Stimulated activated naive B cell treated with anti-CD40 and anti-IgM and Interleukin-4, amounts not matched to agents 10 μg/mL and 1 μg/mL and 100 μg/mL, for 72 hours (primary cell): ENCODE results near the gene TAS2R46.
"Not testable (repeated sequence)": the region's sequence is repeated elsewhere in the genome, so short reads cannot be mapped to it uniquely, and the experiment has no call there.

Source experiments
- ATAC-seq, 2 donors: fragments of 150-1000 bp; cut with Tn5 transposase; replicated peaks; 2 replicates each; pipeline ENCODE4 v1.10.0; 2021; ENCODE audit warnings: moderate library complexity in 1 of 2
- DNase-seq: peaks from one replicate; pipeline ENCODE4 v3.0.0; 2021
- H3K27ac Mint-ChIP-seq: one replicate; pipeline ENCODE4 v1.8.0; 2022; ENCODE audit warnings: mild to moderate bottlenecking, mixed read lengths
- H3K27me3 Mint-ChIP-seq, 2 donors: one replicate each; pipeline ENCODE4 v1.8.0; 2022; ENCODE audit warnings: mixed read lengths in 2 of 2
- H3K36me3 Mint-ChIP-seq, 2 donors: one replicate each; pipeline ENCODE4 v1.8.0; 2022; ENCODE audit warnings: mixed read lengths in 2 of 2, mild to moderate bottlenecking in 1 of 2
- H3K4me1 Mint-ChIP-seq, 2 donors: one replicate each; pipeline ENCODE4 v1.8.0; 2022; ENCODE audit warnings: mixed read lengths in 2 of 2, mild to moderate bottlenecking in 1 of 2
- H3K4me3 Mint-ChIP-seq, 2 donors: one replicate each; pipeline ENCODE4 v1.8.0; 2022; ENCODE audit warnings: mild to moderate bottlenecking in 2 of 2, mixed read lengths in 2 of 2, moderate library complexity in 1 of 2
- H3K9me3 Mint-ChIP-seq, 2 donors: one replicate each; pipeline ENCODE4 v1.8.0; 2022; ENCODE audit warnings: mixed read lengths in 2 of 2, mild to moderate bottlenecking in 1 of 2

TAS2R46 gene

DNA sequence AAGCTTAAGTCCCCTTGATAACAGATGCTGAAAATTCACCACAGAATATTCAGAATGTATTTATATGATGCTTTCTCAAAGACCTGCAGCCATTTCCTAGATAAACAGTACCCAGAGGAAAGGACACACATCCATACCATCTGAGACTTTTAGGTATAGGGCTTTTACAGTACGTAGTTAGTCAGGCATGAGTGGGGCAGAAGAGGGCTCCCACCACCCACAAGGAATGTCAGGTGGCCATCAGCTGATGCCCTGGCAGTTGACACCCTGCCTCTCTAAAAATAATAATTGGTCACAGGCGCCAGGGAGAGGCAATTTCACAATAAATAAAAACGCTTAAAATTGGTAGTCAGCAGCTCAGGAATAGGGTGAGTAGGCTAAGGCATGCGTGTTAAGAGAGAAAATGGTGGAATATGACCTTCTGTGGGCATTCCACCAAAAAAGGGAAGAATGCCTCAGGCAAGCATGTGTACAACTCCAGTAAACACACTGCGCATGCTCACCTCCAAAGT lies 7.8 kb upstream of the TAS2R46 start:
- DNase-seq, result no peak
- no peak overlapping the region for H3K4me3 Mint-ChIP-seq
- H3K36me3 Mint-ChIP-seq, result peaks cover 11 to 47% of the 10 kb centered on the region in 2 donors
- H3K27ac Mint-ChIP-seq, result no peak overlapping the region
- ATAC-seq, result no peak
- peaks cover 0 to 2% of the 10 kb centered on the region in 2 donors for H3K9me3 Mint-ChIP-seq
- no peaks in the 10 kb centered on the region for H3K27me3 Mint-ChIP-seq
- H3K4me1 Mint-ChIP-seq, result peaks cover 11 to 12% of the 10 kb centered on the region in 2 donors

DNA sequence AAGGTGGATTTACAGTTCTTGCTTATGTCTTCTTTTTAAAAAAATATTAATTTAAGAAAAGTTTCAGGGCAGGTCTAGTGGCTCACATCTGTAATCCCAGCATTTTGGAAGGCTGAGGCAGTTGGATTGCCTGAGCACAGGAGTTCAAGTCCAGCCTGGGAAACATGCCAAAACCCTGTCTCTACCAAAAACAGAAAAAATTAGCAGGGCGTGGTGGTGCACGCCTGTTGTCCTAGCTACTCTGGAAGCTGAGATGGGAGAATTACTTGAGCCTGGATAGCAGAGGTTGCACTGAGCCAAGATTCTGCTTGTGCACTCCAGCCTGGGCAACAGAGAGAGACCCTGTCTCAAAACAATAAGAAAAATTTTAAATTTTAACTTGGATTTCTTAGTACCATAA lies 5.4 kb upstream of the TAS2R46 start:
- DNase-seq (no peak), ATAC-seq (no peak)
- Mint-ChIP-seq H3K4me1 (peaks cover 12 to 17% of the 10 kb centered on the region in 2 donors), H3K27me3 (no peaks in the 10 kb centered on the region), H3K27ac (no peak overlapping the region), H3K36me3 (peaks cover 7 to 39% of the 10 kb centered on the region in 2 donors), H3K9me3 (peaks cover 0 to 2% of the 10 kb centered on the region in 2 donors), H3K4me3 (no peak overlapping the region)

DNA sequence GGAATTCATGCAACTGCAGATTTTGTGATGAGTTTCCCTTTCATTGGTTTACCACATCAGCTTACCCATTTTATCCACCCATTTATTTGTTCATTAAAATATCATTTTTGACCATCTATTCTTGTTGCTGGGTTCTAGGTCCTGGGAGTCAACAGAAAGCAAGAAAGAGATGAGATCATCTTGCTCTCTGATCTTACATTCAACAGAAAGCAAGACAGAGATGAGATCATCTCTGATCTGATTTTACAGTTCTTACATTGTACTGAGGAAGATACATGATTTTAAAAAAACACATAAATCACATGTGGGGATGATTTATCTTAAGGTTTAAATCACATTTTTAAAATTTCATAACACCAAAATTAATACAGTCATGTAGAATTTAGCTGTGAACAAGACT lies 2.3 kb downstream of the TAS2R46 start:
- H3K4me1 Mint-ChIP-seq, result peaks cover 6 to 20% of the 10 kb centered on the region in 2 donors
- no peak for ATAC-seq
- no peak overlapping the region for H3K4me3 Mint-ChIP-seq
- H3K27ac Mint-ChIP-seq, result no peak overlapping the region
- no peaks in the 10 kb centered on the region for H3K27me3 Mint-ChIP-seq
- H3K9me3 Mint-ChIP-seq, result peaks cover 0 to 2% of the 10 kb centered on the region in 2 donors
- peaks cover 11 to 17% of the 10 kb centered on the region in 2 donors for H3K36me3 Mint-ChIP-seq
- DNase-seq, result no peak

DNA sequence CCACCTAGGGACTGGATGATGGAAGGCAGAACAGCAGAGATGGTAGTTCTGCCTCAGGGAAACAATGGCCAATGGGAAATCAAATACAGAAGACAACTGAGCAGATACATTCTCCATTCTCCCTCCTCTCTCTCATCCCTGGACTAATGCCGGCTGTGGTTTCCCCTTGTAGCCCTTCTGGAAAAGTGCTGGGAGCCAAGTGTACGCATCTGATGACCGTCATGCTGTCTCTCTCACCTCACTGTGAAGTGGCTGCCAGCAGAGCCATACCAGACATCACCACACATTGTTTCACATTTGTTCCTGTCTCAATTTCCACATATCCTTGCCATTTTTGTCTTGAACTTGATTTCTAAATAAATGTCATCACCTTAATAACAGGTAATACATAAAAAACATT lies 3.1 kb downstream of the TAS2R46 start:
- peaks cover 6 to 20% of the 10 kb centered on the region in 2 donors for H3K4me1 Mint-ChIP-seq
- DNase-seq (no peak), ATAC-seq (no peak)
- H3K4me3 Mint-ChIP-seq, result no peak overlapping the region
- no peaks in the 10 kb centered on the region for H3K27me3 Mint-ChIP-seq
- H3K9me3 Mint-ChIP-seq, result peaks cover 0 to 2% of the 10 kb centered on the region in 2 donors
- H3K27ac Mint-ChIP-seq, result no peak overlapping the region
- H3K36me3 Mint-ChIP-seq, result peaks cover 11 to 17% of the 10 kb centered on the region in 2 donors

DNA sequence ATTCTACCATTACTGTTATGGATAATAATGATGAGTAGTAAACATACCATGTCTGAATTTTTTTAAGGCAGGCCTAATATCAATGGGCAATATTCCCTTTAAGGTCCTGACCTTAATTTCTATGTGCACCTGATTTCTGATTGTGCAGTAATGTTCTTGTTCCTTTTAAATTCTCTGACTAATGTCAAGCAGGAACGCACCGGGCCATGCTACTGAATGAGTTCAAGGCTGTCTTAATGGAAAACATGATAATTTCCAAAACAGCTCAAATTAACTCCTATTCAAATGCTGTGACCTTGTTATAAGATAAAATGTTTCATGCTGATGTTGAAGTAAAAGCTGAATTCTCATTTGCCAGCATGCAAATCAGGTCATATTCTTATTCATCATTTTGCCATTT lies 6.8 kb downstream of the TAS2R46 start:
- Mint-ChIP-seq H3K27me3 (no peaks in the 10 kb centered on the region), H3K4me1 (no peaks in the 10 kb centered on the region), H3K27ac (no peak overlapping the region), H3K9me3 (peaks cover 8 to 10% of the 10 kb centered on the region in 2 donors), H3K4me3 (no peak overlapping the region), H3K36me3 (peaks cover 23 to 34% of the 10 kb centered on the region in 2 donors)
- DNase-seq (no peak), ATAC-seq (no peak)

DNA sequence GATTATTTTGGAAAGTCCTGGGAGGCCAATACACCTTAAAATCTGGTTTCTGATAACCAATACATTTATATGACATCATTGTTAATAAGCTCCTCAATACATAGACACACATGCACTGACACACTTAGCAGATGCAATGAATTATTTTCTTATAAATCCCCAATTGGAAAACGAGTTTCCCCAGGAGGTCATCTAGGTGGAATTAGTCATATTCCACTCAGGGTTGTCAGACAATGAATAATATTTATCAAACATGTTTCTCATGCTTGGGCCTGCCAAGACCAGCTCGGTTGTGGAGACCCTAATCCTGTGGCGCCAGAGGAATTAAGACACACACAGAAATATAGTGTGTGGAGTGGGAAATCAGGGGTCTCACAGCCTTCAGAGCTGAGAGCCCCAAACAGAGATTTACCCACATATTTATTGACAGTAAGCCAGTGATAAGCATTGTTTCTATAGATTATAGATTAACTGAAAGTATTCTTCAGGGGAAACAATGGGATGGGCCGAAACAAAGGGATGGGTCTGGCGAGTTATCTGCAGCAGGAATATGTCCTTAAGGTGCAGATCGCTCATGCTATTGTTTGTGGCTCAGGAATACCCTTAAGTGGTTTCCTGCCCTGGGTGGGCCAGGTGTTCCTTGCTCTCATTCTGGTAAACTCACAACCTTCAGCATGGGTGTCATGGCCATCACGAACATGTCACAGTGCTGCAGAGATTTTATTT lies 12.1 kb downstream of the TAS2R46 start:
- not testable (repeated sequence) for DNase-seq, H3K4me1 Mint-ChIP-seq, H3K27ac Mint-ChIP-seq, H3K27me3 Mint-ChIP-seq, H3K4me3 Mint-ChIP-seq, H3K9me3 Mint-ChIP-seq, ATAC-seq
- H3K36me3 Mint-ChIP-seq, result peaks cover 23 to 51% of the 10 kb centered on the region in 2 donors

DNA sequence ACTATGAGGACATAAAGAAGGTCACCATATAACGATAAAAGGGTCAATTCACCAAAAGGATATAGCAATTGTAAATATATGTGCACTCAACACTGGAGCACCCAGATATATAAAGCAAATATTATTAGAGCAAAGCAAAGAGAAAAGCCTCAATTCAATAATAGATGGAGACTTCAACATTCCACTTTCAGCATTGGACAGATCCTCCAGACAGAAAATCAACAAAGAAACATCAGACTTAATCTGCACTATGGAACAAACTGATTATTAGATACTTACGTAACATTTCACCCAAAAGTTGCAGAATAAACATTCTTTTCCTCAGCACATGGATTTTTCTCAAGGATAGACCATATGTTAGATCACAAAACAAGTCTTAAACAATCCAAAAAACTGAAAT lies 20.7 kb downstream of the TAS2R46 start:
- not testable (repeated sequence) for H3K9me3 Mint-ChIP-seq, ATAC-seq, DNase-seq, H3K4me3 Mint-ChIP-seq, H3K27me3 Mint-ChIP-seq, H3K27ac Mint-ChIP-seq, H3K4me1 Mint-ChIP-seq
- peaks cover 41 to 54% of the 10 kb centered on the region in 2 donors for H3K36me3 Mint-ChIP-seq

DNA sequence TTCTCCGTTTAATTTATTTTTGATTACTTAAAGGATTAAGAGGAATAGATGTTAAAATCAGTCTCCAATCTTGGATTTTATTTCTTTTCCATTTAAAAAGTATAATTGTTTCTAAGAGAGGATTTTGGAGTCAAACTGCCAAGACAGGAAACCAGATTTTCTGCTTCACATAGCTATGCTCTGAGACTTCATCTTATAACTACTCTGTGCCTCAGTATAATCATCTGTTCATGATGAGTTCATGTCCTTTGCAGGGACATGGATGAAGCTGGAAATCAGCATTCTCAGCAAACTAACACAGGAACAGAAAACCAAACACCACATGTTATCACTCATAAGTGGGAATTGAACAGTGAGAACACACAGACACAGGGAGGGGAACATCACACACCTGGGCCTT lies 21.9 kb downstream of the TAS2R46 start:
- Mint-ChIP-seq H3K9me3 (peaks cover 2% of the 10 kb centered on the region in 2 donors), H3K27ac (no peak overlapping the region), H3K36me3 (peaks cover 39 to 53% of the 10 kb centered on the region in 2 donors), H3K4me3 (no peak overlapping the region), H3K27me3 (no peaks in the 10 kb centered on the region), H3K4me1 (peaks cover 0 to 3% of the 10 kb centered on the region in 2 donors)
- DNase-seq, result no peak
- no peak for ATAC-seq

DNA sequence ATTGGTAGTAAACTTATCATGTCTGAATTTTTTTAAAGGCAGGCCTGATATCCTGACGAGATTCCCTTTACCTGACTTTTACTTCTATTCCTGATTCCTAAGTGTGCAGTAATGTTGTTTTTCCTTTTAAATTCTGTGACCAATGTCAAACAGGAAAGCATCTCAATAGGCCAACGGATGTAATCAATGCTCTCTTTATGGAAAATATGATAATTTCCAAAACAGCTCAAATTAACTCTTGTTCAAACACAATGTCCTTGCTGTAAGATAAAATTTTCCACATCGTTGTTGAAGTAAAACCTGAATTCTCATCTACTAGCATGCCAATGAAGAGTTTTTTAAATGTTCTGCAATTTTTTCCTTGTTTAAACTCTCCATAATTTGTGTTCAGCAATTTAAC lies 22.9 kb downstream of the TAS2R46 start:
- Mint-ChIP-seq H3K36me3 (peaks cover 33 to 45% of the 10 kb centered on the region in 2 donors), H3K4me3 (no peak overlapping the region), H3K27me3 (no peaks in the 10 kb centered on the region), H3K27ac (no peak overlapping the region), H3K4me1 (peaks cover 0 to 1% of the 10 kb centered on the region in 2 donors), H3K9me3 (peaks cover 0 to 4% of the 10 kb centered on the region in 2 donors)
- ATAC-seq (no peak), DNase-seq (no peak)

DNA sequence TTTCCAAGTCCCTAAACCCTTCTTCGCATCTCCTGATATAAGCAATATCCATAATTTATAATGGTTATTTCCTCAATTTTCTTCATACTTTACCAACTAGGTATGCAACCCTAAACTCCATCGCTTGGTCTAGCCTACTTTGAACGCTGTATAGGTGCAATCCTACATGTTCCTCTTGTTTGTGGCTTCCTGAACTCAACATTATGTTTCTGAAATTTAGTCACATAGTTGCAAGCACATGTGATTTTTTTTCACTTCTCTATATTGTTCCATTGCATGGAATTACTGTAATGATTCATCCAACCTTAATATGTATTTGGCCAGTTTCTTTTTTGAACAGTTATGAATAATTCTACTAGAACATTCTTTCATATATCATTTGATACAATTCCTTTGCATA lies 28.1 kb downstream of the TAS2R46 start:
- H3K27me3 Mint-ChIP-seq, H3K4me1 Mint-ChIP-seq, DNase-seq, H3K4me3 Mint-ChIP-seq, H3K9me3 Mint-ChIP-seq, H3K27ac Mint-ChIP-seq: not testable (repeated sequence)
- peaks cover 26 to 36% of the 10 kb centered on the region in 2 donors for H3K36me3 Mint-ChIP-seq
- peak; percentile 93 to 100 for ATAC-seq

DNA sequence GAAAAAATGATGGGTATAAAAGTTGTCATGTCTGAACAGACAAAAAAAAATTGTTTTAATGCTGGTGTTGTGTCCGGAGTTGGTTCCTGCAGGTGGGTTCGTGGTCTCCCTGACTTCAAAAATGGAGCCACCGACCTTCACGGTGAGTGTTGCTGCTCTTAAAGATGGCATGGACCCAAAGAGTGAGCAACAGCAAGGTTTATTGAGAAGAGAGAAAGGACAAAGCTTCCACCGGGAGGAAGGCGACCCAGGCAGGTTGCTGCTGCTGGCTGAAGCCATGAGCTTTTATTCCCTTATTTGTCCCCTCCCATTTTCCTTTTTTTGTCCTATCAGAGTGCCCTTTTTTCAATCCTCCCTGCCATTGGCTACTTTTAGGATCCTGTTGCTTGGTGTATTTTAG lies 30.8 kb downstream of the TAS2R46 start, which contains the start of gene TAS2R31:
Gene TAS2R31 (minus strand): TSS at position 101 of the 400 bp plus-strand sequence. CDS start 72 bp downstream, at position 29.
- peaks cover 31 to 43% of the 10 kb centered on the region in 2 donors for H3K36me3 Mint-ChIP-seq
- H3K27me3 Mint-ChIP-seq, result no peaks in the 10 kb centered on the region
- H3K4me1 Mint-ChIP-seq, result no peaks in the 10 kb centered on the region
- H3K4me3 Mint-ChIP-seq, result no peak within 1 kb of the TSS
- no peak within 1 kb of the TSS for H3K27ac Mint-ChIP-seq
- DNase-seq, result no peak
- peaks cover 4 to 7% of the 10 kb centered on the region in 2 donors for H3K9me3 Mint-ChIP-seq
- no peak for ATAC-seq

DNA sequence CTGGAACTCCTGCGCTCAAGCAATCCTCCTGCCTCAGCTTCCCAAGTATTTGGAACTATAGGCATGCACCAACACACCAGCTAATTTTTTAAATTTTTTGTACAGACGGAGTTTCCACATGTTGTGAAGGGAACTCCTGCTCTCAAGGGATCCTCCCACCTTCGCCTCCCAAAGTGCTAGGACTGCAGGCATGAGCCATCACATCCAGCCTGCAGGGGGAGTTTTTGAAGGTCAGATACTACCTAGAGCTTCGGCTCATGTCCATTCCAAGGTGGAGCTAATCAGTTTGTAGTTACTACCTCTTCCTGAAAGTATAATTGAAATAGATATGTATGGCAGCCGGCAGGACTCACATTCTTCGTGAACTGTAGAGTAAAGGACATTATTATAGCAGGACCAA lies 36.0 kb downstream of the TAS2R46 start:
- ATAC-seq (no peak), DNase-seq (no peak)
- Mint-ChIP-seq H3K4me3 (no peak overlapping the region), H3K4me1 (peaks cover 0 to 7% of the 10 kb centered on the region in 2 donors), H3K27me3 (no peaks in the 10 kb centered on the region), H3K27ac (no peak overlapping the region), H3K9me3 (peaks cover 6 to 8% of the 10 kb centered on the region in 2 donors), H3K36me3 (peaks cover 27 to 44% of the 10 kb centered on the region in 2 donors)

DNA sequence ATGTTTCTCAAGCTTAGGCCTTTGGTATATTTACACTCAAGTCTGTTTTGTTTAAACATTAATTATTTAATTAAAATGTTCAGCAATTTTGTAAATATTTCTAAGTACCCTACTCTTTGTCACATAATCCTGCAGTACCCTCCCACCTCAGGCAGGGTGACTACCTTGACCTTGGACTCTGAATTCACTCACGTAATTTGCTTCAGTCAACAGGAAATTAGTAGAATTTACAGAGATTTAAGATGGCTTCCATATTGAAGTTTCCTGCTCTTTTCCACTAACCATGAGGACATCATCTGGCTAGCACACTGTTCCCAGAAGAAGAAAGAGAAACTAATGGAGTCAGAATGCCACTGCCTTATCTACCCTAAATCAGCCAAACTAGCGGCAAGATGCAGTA lies 38.7 kb downstream of the TAS2R46 start:
- Mint-ChIP-seq H3K4me3 (no peak overlapping the region), H3K27me3 (no peaks in the 10 kb centered on the region), H3K9me3 (peaks cover 6 to 8% of the 10 kb centered on the region in 2 donors), H3K4me1 (peaks cover 0 to 14% of the 10 kb centered on the region in 2 donors), H3K27ac (no peak overlapping the region), H3K36me3 (peaks cover 24 to 31% of the 10 kb centered on the region in 2 donors)
- ATAC-seq, result no peak
- no peak for DNase-seq

DNA sequence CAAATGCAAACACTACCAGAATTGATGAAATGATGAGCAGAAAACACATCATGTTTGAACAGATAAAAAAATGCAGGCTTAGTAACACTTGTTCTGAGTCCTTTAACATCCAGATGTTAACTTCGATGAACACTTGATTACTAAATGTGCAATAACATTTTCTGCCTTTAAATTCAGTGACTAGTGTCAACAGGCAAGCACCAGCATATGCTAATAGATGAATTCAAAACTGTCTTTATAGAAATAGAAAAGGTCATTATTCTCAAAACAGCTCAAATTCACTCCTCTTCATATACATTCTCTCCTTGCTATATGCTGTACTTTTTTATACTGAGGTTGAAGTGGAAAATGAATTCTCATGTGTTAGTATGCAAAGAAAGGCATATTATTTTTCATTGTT lies 39.6 kb downstream of the TAS2R46 start, which contains the start of gene TAS2R19:
Gene TAS2R19 (minus strand): TSS at position 101 of the 400 bp plus-strand sequence. CDS start 49 bp downstream, at position 52.
- no peak within 1 kb of the TSS for H3K4me3 Mint-ChIP-seq
- H3K9me3 Mint-ChIP-seq, result peaks cover 6 to 8% of the 10 kb centered on the region in 2 donors
- H3K4me1 Mint-ChIP-seq, result peaks cover 1 to 14% of the 10 kb centered on the region in 2 donors
- ATAC-seq, result no peak
- no peaks in the 10 kb centered on the region for H3K27me3 Mint-ChIP-seq
- H3K36me3 Mint-ChIP-seq, result peaks cover 20 to 29% of the 10 kb centered on the region in 2 donors
- no peak within 1 kb of the TSS for H3K27ac Mint-ChIP-seq
- no peak for DNase-seq

DNA sequence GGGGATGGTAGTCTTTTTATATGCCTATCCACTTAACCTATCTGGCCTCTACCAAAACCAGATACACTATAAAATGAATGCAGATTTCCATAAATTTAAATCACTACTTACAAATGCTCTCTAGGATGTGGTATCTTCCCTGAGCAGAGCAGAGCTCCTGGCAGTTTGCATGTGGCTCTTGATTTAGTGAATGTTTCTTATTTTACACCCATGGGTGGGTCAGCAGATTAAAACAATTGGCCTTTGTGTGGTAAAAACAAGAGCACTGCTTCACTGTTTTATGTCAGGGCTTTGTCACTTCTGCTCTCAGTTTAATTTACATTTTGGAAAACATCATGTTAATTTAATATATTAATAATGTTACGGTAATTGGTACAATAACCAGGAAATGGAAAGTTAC lies 45.2 kb downstream of the TAS2R46 start:
- Mint-ChIP-seq H3K36me3 (peaks cover 11 to 31% of the 10 kb centered on the region in 2 donors), H3K27ac (no peak overlapping the region), H3K4me3 (no peak overlapping the region), H3K9me3 (no peaks in the 10 kb centered on the region), H3K27me3 (no peaks in the 10 kb centered on the region), H3K4me1 (peaks cover 1 to 22% of the 10 kb centered on the region in 2 donors)
- DNase-seq (no peak), ATAC-seq (no peak)
